HG03460 (cell line): ENCODE measurements around the gene KRTAP2-2.

Experiments
- ATAC-seq: cut with Tn5 transposase; IDR thresholded peaks from one replicate; pipeline ENCODE4 v1.9.1; 2021; ENCODE audit not compliant: unreplicated experiment

KRTAP2-2 gene

DNA sequence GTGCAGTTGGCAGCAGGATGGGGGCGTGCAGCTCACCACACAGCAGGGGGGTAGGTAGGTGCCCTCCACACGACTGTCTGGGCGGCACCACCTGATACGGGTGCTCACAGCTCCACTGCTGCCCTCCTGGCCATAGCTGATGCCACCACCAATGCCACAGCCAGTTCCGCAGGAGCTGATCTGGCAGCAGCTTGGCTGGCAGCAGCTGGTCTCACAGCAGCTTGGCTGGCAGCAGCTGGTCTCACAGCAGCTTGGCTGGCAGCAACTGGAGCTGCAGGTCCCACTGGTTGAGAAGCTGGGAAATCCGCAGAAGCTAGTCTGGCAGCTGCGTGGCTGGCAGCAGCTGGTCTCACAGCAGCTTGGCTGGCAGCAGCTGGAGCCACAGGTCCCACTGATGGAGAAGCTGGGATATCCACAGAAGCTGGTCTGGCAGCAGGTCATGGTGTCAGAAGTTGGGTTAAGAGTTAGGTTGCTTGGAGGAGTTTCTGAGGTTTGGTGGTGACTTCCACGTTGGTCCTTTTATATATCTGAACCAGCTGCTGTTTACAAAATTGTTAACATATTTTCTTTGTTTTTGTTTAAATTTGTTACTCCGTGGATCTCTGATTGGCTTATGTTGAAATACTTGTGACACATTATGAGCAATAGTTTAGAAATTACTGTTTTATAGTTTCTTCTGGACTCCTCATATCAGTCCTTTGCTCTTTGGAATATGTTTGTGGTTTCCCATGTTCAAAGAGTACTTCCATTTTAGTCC is 28.1 kb downstream of the KRTAP2-2 start, which contains the start of gene KRTAP1-5:
Gene KRTAP1-5, minus strand, starts transcription at position 494 of the 757 bp plus-strand sequence. Its CDS starts 53 bp downstream, at position 441.
- no peak for ATAC-seq

- no peak for ATAC-seq
Observed at GRCh38 chr17:41024697-41025096, 30.3 kb downstream of the KRTAP2-2 start.

DNA sequence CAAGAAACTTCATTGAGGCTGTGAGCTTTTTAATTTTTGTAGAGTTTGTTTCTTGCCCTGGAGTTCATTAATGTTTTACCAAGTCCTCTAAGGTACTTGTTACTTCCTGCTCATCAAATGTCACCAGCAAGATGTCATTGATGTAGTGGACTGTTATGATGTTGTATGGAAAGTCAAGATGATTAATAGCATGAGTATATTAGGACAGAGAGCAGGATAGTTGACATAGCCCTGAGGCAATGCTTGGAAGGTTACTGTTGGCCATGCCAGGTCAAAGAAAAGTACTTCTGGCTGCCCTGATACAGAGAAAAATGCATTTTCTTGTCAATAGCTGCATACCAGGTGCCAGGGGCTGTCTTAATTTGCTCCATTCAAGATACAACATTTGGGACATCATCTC is 34.7 kb downstream of the KRTAP2-2 start:
- no peak for ATAC-seq

GRCh38 chr17:41019415-41019814 is 35.6 kb downstream of the KRTAP2-2 start:
- ATAC-seq = no peak

DNA sequence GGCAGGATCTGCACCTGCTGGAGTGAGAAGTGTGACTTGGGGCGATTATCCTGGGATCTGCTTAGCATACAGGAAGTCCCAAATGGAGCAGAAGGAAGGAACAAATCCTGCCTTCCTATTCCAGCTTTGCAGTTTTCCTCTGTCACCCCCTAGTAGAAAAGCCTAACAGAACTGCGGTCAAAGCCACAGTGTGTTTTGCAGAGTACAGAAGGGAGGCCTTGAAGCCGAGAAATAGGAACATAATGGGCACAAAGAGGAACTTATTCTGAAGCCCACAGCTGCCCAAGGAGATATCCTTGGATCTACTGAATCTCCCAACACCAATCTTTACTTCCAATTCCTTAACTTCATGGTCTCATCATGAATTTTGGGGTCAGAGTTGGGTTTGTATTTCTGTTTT is 36.5 kb downstream of the KRTAP2-2 start:
- ATAC-seq = no peak

- no peak for ATAC-seq
Observed at GRCh38 chr17:41016578-41017215, 38.3 kb downstream of the KRTAP2-2 start.

DNA sequence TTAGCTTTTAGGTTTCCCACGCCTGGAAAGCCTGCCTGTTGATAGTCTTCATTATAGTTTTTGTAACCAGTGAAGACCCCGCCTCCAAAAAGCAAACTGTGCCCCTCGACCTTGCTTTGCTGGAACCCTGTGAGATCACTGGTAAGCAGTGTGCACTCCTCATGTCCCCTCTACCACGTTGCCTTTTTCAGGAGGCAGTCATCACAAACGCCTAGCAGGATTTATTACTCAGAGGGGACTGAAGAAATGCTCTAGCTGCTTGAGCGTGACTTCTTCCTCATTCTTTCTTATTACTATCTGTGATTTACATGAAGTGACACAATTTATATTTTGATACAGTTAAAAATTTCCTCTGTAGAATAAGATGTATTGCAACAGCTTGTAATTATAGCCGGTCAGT is 39.6 kb downstream of the KRTAP2-2 start:
- ATAC-seq = no peak

DNA sequence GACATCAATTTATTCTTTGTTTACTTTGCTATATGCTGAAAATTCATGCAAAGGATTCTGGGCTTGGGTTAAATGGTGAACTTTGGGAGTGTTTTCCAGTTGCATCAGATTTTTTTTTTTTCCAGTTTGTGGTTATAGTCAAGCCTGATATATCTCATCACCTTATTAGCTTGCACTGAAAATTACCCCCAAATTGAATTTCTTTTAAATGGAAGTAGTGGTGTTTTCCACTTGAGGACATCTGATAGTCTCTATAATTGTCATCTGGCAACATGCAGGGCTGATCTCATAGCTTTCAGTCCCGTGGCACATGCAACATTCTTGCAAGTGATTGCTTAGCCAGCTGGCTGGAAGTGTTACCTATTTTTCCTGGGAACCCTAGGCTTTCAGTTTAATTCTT is 41.4 kb downstream of the KRTAP2-2 start:
- ATAC-seq = no peak

DNA sequence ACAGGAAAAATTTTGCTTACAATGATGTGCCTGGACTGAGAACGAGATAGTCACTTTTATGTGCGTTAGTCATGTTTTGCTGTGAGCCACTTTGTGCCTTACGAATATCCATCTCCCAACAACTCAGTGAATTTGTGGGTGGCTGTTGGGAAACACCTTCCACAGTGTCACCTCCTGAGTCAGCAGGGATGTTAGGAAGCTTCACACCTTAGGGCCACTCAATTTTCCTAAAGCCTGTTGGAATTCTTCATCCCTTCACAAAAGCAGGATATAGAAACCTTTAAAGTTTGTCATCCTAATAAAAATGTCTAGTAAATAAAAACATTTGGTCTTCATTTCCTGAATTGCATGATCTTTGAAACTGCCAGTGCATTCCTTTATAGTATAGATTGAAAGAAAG is 41.8 kb downstream of the KRTAP2-2 start:
- ATAC-seq = no peak

GRCh38 chr17:41012326-41013120 is 42.5 kb downstream of the KRTAP2-2 start:
- no peak for ATAC-seq

DNA sequence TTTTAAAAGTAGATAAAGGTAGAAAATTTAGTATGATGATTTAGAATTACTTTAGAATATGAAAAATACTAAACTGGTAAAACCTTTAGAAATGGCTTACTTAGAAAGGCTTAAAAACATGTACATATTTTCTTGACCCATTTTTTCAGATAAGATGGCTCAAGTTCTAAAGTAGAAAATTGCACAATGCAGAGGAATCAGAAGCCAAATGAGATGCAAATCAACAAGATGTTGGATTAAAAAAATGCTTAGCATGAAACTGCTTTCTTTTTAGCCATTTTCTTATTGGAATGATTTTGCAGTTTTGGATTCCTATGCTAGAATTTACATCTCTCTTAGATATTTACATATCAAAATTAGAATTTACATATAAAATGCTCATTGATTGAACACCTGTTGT is 44.6 kb downstream of the KRTAP2-2 start:
- ATAC-seq = no peak

- ATAC-seq = no peak
Observed at GRCh38 chr17:41009936-41010335, 45.1 kb downstream of the KRTAP2-2 start.

- ATAC-seq = no peak
Observed at GRCh38 chr17:41009301-41009760, 45.7 kb downstream of the KRTAP2-2 start.

DNA sequence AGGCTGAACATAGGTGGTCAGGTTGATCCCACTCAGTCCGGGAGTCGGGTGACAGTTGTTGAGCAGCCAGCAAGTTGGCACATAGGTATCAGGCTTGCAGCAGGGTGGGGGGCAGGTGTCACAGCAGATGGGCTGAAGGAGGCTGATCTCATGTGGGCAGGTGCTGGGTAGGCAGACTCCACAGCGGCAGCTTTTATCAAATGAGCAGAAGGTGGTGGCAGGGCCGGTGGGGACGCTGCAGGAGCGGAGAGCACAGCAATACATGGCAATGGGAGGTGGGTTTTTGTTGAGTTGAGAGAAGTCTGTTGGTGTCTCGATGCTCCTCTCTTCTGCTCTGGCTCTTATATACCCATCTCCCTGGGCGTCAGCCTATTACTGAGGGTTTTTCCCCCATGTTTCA is 46.2 kb downstream of the KRTAP2-2 start, which contains the start of gene KRTAP3-1:
Gene KRTAP3-1, minus strand, starts transcription at position 318 of the 400 bp plus-strand sequence. Its CDS starts 54 bp downstream, at position 264.
- ATAC-seq = no peak
